ENCODE data around the gene RAB34. TPM values are rescaled to one million over a fixed set of nuclear protein-coding genes. Genes with fewer than 3 reads are reported as not detected.
A peak's percentile ranks its signal among the peaks of the same experiment; 100 is the strongest.

Gene RAB34
- total RNA-seq, 1 donor from 2014 or later = 128 TPM

DNA sequence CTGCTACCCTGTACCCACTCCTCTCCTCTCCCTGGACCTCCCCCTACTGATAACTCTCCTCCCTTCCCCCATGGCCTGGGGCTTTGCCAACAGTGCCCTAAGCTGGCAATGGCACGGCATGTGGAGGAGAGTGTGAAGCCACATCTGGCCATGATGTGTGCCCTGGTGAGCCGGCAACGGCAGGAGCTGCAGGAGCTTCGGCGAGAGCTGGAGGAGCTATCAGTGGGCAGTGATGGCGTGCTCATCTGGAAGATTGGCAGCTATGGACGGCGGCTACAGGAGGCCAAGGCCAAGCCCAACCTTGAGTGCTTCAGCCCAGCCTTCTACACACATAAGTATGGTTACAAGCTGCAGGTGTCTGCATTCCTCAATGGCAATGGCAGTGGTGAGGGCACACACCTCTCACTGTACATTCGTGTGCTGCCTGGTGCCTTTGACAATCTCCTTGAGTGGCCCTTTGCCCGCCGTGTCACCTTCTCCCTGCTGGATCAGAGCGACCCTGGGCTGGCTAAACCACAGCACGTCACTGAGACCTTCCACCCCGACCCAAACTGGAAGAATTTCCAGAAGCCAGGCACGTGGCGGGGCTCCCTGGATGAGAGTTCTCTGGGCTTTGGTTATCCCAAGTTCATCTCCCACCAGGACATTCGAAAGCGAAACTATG, 31.3 kb upstream of the RAB34 start:
- Mint-ChIP-seq H3K9me3 (ENCODE audit: low read depth) (no peaks in the 10 kb centered on the region), H3K27ac (ENCODE audit: unreplicated experiment) (peak overlapping the region; percentile 57), H3K36me3 (ENCODE audit: low read depth) (peaks cover 8% of the 10 kb centered on the region), H3K4me1 (ENCODE audit: low read depth) (peaks cover 27% of the 10 kb centered on the region), H3K4me3 (ENCODE audit: unreplicated experiment) (no peak overlapping the region), H3K27me3 (ENCODE audit: low read depth) (no peaks in the 10 kb centered on the region)
- no peak for DNase-seq (ENCODE audit: low spot score)
- TF ChIP-seq, protein P1, sequence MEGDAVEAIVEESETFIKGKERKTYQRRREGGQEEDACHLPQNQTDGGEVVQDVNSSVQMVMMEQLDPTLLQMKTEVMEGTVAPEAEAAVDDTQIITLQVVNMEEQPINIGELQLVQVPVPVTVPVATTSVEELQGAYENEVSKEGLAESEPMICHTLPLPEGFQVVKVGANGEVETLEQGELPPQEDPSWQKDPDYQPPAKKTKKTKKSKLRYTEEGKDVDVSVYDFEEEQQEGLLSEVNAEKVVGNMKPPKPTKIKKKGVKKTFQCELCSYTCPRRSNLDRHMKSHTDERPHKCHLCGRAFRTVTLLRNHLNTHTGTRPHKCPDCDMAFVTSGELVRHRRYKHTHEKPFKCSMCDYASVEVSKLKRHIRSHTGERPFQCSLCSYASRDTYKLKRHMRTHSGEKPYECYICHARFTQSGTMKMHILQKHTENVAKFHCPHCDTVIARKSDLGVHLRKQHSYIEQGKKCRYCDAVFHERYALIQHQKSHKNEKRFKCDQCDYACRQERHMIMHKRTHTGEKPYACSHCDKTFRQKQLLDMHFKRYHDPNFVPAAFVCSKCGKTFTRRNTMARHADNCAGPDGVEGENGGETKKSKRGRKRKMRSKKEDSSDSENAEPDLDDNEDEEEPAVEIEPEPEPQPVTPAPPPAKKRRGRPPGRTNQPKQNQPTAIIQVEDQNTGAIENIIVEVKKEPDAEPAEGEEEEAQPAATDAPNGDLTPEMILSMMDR (IDR thresholded peaks at IDR 0.05) = no peak

DNA sequence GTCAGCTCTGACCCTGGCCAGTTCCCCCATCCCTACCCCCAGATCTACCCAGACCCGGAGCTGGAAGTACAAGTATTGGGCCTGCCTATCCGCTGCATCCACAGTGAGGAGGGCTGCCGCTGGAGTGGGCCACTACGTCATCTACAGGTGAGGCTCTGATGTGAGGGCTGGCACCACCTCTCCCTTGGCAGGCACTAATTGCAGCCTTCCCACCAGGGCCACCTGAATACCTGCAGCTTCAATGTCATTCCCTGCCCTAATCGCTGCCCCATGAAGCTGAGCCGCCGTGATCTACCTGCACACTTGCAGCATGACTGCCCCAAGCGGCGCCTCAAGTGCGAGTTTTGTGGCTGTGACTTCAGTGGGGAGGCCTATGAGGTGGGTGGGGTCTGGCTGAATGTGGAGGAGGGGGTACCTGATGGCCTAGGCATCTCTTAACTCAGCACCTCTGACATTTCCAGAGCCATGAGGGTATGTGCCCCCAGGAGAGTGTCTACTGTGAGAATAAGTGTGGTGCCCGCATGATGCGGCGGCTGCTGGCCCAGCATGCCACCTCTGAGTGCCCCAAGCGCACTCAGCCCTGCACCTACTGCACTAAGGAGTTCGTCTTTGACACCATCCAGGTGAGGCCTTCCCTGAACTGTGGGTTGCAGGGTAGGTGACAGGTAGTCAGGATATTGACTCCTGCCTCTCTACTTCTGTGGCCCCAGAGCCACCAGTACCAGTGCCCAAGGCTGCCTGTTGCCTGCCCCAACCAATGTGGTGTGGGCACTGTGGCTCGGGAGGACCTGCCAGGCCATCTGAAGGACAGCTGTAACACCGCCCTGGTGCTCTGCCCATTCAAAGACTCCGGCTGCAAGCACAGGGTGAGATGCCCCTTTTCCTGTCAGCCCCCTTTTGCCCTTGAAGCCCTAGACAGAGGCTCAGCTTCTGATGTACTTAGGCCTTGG, 30.4 kb upstream of the RAB34 start:
- DNase-seq (ENCODE audit: low spot score) = peak; percentile 68
- no peaks in the 10 kb centered on the region for H3K9me3 Mint-ChIP-seq (ENCODE audit: low read depth)
- peaks cover 29% of the 10 kb centered on the region for H3K4me1 Mint-ChIP-seq (ENCODE audit: low read depth)
- H3K27ac Mint-ChIP-seq (ENCODE audit: unreplicated experiment) = peak overlapping the region; percentile 54
- H3K27me3 Mint-ChIP-seq (ENCODE audit: low read depth) = no peaks in the 10 kb centered on the region
- no peak overlapping the region for H3K4me3 Mint-ChIP-seq (ENCODE audit: unreplicated experiment)
- TF ChIP-seq, protein P1 (IDR thresholded peaks at IDR 0.05) = no peak
- H3K36me3 Mint-ChIP-seq (ENCODE audit: low read depth) = peaks cover 8% of the 10 kb centered on the region

DNA sequence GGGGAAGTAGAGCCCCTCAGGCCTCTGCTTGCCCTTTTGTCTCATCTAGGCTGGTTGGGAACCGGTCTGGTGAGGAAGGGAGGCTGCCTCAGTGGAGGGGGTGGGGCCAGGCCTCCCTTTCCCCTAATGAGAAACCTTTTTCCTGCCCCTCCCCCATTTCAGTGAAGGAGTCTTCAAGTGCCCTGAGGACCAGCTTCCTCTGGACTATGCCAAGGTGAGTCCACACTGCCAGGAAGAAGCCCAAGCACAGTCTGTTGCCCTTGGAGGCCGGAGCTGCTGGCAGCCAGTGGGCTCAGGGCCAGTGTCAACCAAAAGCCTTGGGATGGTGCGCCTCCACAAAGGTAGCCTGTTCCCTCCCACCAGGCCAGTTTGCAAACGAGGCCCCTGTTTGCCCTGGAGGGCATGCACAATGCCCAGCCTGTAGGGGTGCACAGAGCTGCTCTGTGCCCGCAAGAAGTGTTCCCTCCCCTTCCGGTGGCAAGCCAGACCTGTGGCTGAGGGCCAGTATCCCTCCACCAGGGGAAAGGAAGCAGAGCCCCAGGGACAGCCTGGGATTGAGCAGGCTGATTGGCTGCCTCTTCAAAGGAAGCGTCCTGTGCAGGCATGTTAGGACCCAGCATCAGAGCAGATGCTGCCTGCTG, 29.5 kb upstream of the RAB34 start:
- Mint-ChIP-seq H3K4me3 (ENCODE audit: unreplicated experiment) (peak overlapping the region; percentile 89), H3K4me1 (ENCODE audit: low read depth) (peaks cover 33% of the 10 kb centered on the region), H3K27ac (ENCODE audit: unreplicated experiment) (peak overlapping the region; percentile 94), H3K36me3 (ENCODE audit: low read depth) (peaks cover 8% of the 10 kb centered on the region), H3K27me3 (ENCODE audit: low read depth) (no peaks in the 10 kb centered on the region), H3K9me3 (ENCODE audit: low read depth) (no peaks in the 10 kb centered on the region)
- DNase-seq (ENCODE audit: low spot score) = peak; percentile 65
- TF ChIP-seq, protein P1 (IDR thresholded peaks at IDR 0.05) = no peak

DNA sequence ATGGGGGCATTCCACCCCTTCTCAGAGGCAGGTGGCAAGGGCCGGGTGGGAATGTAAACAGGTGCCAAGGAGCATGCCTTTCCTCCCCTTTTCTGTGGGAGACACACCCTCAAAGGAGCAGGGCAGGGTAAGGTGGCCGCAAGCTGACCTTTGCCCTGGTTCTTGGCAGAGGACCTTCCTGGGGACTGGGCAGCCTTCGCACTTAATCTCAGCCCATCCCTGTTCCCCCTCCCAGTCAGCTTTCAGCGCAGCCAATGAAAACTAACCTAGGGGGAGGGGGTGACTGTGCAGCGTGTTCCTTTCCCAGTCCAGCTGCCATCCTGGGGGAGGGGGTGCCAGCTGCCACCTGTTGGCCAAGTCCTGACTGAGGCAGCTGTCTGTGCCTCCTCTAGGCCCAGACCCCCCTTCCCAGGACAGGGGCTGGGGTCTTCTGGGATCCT, 29.0 kb upstream of the RAB34 start:
- peaks cover 8% of the 10 kb centered on the region for H3K36me3 Mint-ChIP-seq (ENCODE audit: low read depth)

More for the DNA sequence above, 29.0 kb upstream of the RAB34 start:
- H3K4me1 Mint-ChIP-seq (ENCODE audit: low read depth) = peaks cover 33% of the 10 kb centered on the region
- H3K27ac Mint-ChIP-seq (ENCODE audit: unreplicated experiment) = peak overlapping the region; percentile 94
- TF ChIP-seq, protein P1 (IDR thresholded peaks at IDR 0.05) = no peak
- H3K9me3 Mint-ChIP-seq (ENCODE audit: low read depth) = no peaks in the 10 kb centered on the region
- peak overlapping the region; percentile 89 for H3K4me3 Mint-ChIP-seq (ENCODE audit: unreplicated experiment)
- H3K27me3 Mint-ChIP-seq (ENCODE audit: low read depth) = no peaks in the 10 kb centered on the region
- DNase-seq (ENCODE audit: low spot score) = no peak

Data from chondrocyte (in vitro differentiated cells).